ENCODE measurements around the gene C1orf167. TPM values are rescaled to one million over a fixed set of nuclear protein-coding genes. Genes with fewer than 3 reads are reported as not detected.

Gene C1orf167
- total RNA-seq, 6 donors from 2014 or later, result 1.0 to 14.3 (median 8.8) TPM

DNA sequence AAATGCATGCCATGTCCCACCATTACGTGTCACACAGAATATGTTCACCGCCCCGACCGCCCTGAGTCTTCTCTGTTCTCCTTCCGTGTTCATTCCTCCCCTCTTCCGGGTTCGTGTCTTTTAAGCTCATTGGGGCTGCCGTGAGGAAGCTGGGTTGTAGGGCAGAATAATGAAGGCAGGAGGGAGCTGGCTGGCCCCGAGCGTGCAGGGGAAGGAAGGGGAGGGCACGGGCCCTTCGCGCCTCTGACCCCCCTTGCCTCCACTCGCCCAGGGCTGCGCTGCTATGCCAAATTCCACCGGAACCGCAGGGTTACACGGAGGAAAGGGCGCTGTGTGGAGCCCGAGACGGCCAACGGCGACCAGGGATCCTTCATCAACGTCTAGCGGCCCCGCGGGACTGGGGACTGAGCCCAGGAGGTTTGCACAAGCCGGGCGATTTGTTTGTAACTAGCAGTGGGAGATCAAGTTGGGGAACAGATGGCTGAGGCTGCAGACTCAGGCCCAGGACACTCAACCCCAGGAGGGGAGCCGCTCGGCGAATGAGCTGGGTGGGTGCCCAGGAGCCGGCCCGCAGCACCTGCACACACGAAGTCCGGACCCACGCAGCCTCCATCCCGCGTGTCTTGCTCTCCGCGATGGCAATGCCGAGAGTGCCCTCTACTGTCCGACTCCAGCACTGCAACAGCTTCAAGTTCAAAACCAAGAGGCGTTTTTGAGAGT, 42.5 kb upstream of the C1orf167 start:
- ATAC-seq (ENCODE audit: low FRiP score in 2 of 2) (peak; percentile 90 to 94), DNase-seq (peak; percentile 86 to 88)
- TF ChIP-seq POLR2AphosphoS5 (IDR thresholded peaks at IDR 0.05) (peak in 1 of 2 donors; percentile 6), CTCF (IDR thresholded peaks at IDR 0.05) (peak; percentile 89 to 97 (median 92)), POLR2A (IDR thresholded peaks at IDR 0.05) (peak in 1 of 4 donors; percentile 50), EP300 (IDR thresholded peaks at IDR 0.05) (no peak)
- peaks cover 8 to 25% (median 10%) of the 10 kb centered on the region in 4 donors for H3K4me1 ChIP-seq
- H3K9me3 ChIP-seq, result no peaks in the 10 kb centered on the region
- no peaks in the 10 kb centered on the region for H3K36me3 ChIP-seq
- WGBS, 2 donors, result 5 to 14% methylated on average over 21 to 43 of the region's 44 CpGs
- peak overlapping the region; percentile 67 to 83 (median 79) for H3K27ac ChIP-seq
- peak overlapping the region; percentile 11 to 55 (median 40) for H3K4me3 ChIP-seq
- no peaks in the 10 kb centered on the region for H3K27me3 ChIP-seq

- H3K27ac ChIP-seq, result peak overlapping the region in 2 of 4 donors; percentile 82 to 83
- no peaks in the 10 kb centered on the region for H3K27me3 ChIP-seq
- DNase-seq (no peak), ATAC-seq (ENCODE audit: low FRiP score in 2 of 2) (no peak)
- TF ChIP-seq POLR2A (IDR thresholded peaks at IDR 0.05) (no peak), EP300 (IDR thresholded peaks at IDR 0.05) (no peak), CTCF (IDR thresholded peaks at IDR 0.05) (no peak), POLR2AphosphoS5 (IDR thresholded peaks at IDR 0.05) (no peak)
- H3K4me3 ChIP-seq, result peak overlapping the region in 2 of 4 donors; percentile 47 to 55
- no peaks in the 10 kb centered on the region for H3K9me3 ChIP-seq
- H3K36me3 ChIP-seq, result no peaks in the 10 kb centered on the region
- H3K4me1 ChIP-seq, result peaks cover 8 to 25% (median 10%) of the 10 kb centered on the region in 4 donors
- WGBS, 2 donors, result 69 to 70% methylated on average over 6 to 12 of the region's 12 CpGs
These were observed 42.0 kb upstream of the C1orf167 start for GRCh38 chr1:11720033-11720376.

GRCh38 chr1:11720525-11720924, 41.5 kb upstream of the C1orf167 start:
- Histone ChIP-seq H3K4me3 (no peak overlapping the region), H3K36me3 (no peaks in the 10 kb centered on the region), H3K9me3 (no peaks in the 10 kb centered on the region), H3K27ac (peak overlapping the region in 1 of 4 donors; percentile 82), H3K27me3 (no peaks in the 10 kb centered on the region), H3K4me1 (peaks cover 8 to 25% (median 10%) of the 10 kb centered on the region in 4 donors)
- TF ChIP-seq POLR2A (IDR thresholded peaks at IDR 0.05), result no peak
- no peak for TF ChIP-seq EP300 (IDR thresholded peaks at IDR 0.05)
- TF ChIP-seq POLR2AphosphoS5 (IDR thresholded peaks at IDR 0.05), result no peak
- WGBS, 2 donors, result 73 to 75% methylated on average over 4 of the region's 4 CpGs
- no peak for DNase-seq
- ATAC-seq (ENCODE audit: low FRiP score in 2 of 2), result no peak

- Histone ChIP-seq H3K27ac (no peak overlapping the region), H3K9me3 (no peaks in the 10 kb centered on the region), H3K27me3 (no peaks in the 10 kb centered on the region), H3K4me3 (no peak overlapping the region), H3K4me1 (peaks cover 8 to 25% (median 10%) of the 10 kb centered on the region in 4 donors), H3K36me3 (no peaks in the 10 kb centered on the region)
- WGBS, 2 donors, result 74 to 83% methylated on average over 4 of the region's 4 CpGs
- ATAC-seq (ENCODE audit: low FRiP score in 2 of 2) (no peak), DNase-seq (no peak)
- TF ChIP-seq EP300 (IDR thresholded peaks at IDR 0.05) (no peak), POLR2A (IDR thresholded peaks at IDR 0.05) (no peak), POLR2AphosphoS5 (IDR thresholded peaks at IDR 0.05) (no peak), CTCF (IDR thresholded peaks at IDR 0.05) (no peak)
These were observed 40.7 kb upstream of the C1orf167 start for GRCh38 chr1:11721311-11721710.

- DNase-seq (no peak), ATAC-seq (ENCODE audit: low FRiP score in 2 of 2) (no peak)
- Histone ChIP-seq H3K4me1 (peaks cover 8 to 25% (median 10%) of the 10 kb centered on the region in 4 donors), H3K27me3 (no peaks in the 10 kb centered on the region), H3K9me3 (no peaks in the 10 kb centered on the region), H3K36me3 (no peaks in the 10 kb centered on the region), H3K4me3 (no peak overlapping the region), H3K27ac (no peak overlapping the region)
- TF ChIP-seq EP300 (IDR thresholded peaks at IDR 0.05) (no peak), CTCF (IDR thresholded peaks at IDR 0.05) (no peak), POLR2A (IDR thresholded peaks at IDR 0.05) (no peak), POLR2AphosphoS5 (IDR thresholded peaks at IDR 0.05) (no peak)
- 60 to 66% methylated on average over 2 of the region's 2 CpGs for WGBS, 2 donors
These were observed 39.5 kb upstream of the C1orf167 start for GRCh38 chr1:11722538-11722937.
